M059J (cell line): ENCODE measurements around the gene ZNF385B. TPM values are rescaled to one million over a fixed set of nuclear protein-coding genes. Genes with fewer than 3 reads are reported as not detected.
A peak's percentile ranks its signal among the peaks of the same experiment; 100 is the strongest.
"Not testable (repeated sequence)": the region's sequence is repeated elsewhere in the genome, so short reads cannot be mapped to it uniquely, and the experiment has no call there.

Source experiments
- DNase-seq: peaks from one replicate; pipeline ENCODE4 v3.0.0-alpha.2; 2012; ENCODE audit warnings: low read depth
- total RNA-seq: library from RNA; depleted of rRNA; stranded (reverse); fragments of >200 nt; shearing (Covaris generic); gene quantifications from 2 replicates; pipeline ENCODE4 v1.2.3, GENCODE V29; 2014

Gene ZNF385B
- total RNA-seq, 1 experiment from 2014 or later, result 2.4 TPM

DNA sequence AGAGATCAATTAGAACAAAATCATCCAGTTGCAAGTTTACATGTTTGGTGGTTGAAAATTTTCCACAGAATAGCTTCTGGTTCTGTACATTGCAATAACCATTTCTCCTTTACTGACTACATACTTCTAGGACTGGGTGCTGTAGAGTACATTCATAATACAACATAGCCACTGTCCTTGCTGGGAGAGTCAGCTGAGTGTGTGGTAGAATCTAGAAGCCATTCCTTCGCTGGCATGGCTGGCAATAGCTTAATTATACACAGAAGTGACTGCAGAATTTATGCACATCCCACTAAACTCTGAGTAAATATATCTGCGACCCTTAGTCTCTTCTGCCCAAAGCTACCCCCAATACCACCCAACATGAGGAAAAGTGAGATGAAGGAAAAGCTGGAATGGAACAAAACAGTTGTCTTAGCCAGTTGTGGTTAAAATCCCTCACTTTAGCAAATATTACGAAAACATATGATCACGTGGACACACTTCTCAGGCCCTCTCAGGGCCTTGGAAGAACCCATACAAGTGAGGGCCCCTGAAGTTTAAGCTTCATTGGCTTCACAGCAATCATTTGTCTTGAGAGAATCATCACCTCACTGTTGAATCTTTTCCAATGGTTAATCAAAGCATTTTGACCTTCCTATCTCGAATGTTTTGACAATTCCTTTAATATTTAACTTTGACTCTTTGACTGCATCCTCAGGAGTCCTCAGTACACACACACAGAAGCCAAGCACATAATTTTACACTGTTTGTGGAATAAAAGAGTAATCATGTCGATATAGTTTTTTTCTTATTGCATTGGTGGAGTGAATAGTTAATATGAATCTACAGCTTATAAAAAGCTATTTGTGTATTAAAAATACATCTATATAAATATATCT lies 225.1 kb downstream of the ZNF385B start:
- no peak for DNase-seq

DNA sequence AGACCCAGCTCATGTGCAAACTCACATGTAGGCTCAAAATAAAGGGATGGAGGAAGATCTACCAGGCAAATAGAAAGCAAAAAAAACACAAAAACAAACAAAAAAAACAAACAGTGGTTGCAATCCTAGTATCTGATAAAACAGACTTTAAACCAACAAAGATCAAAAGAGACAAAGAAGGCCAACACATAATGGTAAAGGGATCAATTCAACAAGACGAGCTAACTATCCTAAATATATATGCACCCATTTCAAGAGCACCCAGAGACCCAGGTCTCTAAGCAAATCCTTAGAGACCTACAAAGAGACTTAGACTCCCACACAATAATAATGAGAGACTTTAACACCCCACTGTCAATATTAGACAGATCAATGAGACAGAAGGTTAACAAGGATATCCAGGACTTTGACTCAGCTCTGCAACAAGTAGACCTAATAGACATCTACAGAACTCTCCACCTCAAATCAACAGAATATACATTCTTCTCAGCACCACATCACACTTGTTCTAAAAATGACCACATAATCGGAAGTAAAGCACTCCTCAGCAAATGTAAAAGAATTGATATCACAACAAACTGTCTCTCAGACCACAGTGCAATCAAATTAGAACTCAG lies 229.5 kb downstream of the ZNF385B start:
- DNase-seq, result not testable (repeated sequence)

DNA sequence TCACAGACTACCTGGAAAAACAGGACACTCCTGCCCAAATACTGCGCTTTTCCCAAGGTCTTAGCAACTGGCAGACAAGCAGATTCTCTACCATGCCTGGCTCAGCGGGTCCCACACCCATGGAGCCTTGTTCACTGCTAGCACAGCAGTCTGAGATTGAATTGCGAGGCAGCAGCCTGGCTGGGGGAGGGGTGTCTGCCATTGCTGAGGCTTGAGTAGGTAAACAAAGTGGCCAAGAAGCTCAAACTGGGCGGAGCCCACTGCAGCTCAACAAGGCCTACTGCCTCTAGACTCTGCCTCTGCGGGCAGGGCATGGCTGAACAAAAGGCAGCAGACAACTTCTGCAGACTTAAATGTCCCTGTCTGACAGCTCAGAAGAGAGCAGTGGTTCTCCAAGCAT lies 231.6 kb downstream of the ZNF385B start:
- not testable (repeated sequence) for DNase-seq

DNA sequence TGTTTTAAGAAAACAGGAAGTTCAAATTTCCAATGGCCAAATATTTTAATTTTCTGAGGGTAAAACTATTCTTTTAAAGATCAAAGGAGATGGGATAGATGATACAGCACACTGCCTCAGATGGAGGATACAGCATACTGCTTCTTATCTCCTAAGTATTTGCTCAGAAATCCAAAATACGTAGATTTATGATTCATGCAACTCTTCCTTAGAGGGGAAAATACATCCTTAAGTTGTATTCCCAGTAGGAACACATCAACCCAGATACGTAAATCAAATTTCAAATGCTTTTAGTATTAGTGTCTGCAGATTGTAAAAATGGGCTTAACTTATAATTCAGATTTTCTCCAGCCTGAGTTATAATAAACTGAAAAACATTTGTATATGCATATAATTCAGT lies 235.2 kb downstream of the ZNF385B start:
- no peak for DNase-seq

DNA sequence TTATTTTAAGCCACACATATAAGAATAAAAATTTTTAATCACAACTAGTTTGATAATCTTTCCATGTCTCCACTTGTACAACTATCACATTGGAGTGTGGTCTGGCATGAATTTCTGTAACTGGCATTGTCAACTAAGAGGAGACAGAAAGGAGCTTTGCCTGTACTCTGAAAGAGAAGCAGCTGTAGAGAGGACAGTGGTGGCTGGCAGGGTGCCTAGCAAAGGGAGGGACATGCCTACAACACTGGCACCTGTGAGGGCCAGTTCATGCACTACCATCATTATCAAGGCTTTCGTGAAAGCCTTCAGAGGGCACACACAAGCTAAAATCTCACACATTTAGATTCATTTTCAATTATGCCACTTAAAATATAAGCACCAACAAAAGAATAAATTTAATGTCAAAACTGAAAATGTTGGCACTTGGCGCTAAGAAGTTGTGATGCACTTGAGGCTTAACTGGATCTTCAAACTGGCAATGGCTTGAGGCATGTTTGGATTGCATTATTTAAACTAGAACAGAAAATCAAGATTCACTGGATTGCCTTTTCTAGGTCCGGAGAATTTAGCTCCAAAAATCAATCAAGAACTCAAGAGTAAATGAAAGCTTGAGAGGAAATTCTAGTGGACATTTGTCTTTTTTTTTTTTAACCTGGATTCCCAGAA lies 238.6 kb downstream of the ZNF385B start:
- DNase-seq, result no peak

DNA sequence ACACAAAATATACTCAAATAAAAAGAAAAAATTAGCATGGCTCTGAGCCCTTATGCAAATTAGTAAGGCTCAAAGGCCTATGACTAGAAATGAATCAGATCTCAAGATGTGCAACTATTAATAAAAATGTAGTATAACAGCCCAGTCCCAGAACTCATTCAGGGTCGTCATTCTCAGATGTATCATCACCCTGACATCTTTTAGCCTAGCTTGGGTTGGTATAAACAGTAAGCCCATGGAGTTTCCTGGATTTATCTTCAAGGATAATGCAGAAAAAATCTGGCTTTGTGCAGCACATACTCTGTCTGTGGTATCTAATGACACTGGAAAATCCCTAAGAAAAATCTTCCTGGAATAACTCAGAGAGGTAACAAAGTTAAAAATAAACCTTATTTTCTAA lies 239.3 kb downstream of the ZNF385B start:
- DNase-seq, result no peak

DNA sequence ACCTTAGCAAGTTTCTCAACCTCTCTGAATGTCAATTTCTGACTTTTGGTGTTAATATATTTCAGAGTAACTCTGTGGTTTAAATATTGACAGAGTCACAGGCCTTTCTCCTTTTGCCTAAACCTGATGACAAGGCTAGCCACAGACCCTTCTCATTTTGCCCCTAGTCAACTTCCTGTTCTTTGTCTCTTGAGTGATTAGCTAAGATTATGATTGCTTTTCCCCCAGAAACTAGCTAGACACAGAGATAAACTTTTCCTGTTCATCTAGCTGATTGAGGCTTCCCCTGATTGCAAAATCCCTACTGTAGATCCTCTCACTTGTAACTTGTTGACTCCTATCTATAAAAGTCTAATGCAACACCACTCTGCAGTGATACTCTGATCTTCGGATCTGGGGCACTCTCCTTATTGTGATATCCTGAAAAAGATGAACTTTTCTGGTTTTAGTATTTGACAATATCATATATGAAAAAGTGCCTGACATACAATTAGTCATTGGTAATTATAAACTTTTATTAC lies 241.4 kb downstream of the ZNF385B start:
- DNase-seq, result no peak

DNA sequence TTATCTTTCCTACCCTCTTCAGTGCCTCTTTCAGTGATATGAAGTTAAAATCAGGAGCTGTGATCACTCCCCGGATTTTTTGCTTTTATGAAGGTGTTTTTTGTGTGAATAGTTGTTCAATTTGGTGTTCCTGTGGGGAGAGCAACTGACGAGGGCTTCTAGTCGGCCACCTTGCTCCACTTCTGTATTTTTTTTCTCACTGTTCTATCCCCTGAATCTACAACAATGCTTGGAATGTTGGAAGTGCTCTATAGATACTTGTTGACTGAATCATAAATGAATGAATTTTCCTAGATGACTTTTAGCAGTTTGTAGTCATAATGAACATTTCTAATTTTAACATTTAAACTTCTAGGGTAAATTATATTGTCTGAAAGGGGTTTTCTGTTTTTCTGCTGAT lies 247.3 kb downstream of the ZNF385B start:
- DNase-seq, result no peak

DNA sequence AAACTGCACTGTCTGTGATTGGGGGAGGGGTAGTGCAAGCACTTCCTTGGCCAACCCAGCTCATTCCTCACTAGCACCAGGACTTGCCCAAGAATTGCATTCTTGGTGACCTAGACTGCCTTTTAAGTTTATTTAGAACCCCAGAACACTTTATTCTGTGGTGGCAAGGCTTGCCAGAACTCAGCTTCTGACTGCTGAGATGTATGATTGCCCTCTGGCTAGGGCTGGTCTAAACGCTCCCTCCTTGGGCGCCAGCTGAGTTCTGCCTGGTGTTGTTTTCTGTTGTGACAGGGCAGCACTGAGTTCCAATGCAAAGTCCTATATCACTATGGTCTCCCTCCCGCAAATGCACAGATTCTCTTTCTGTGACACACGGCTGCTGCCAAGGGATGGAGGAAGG lies 247.7 kb downstream of the ZNF385B start:
- peak; percentile 55 for DNase-seq

DNA sequence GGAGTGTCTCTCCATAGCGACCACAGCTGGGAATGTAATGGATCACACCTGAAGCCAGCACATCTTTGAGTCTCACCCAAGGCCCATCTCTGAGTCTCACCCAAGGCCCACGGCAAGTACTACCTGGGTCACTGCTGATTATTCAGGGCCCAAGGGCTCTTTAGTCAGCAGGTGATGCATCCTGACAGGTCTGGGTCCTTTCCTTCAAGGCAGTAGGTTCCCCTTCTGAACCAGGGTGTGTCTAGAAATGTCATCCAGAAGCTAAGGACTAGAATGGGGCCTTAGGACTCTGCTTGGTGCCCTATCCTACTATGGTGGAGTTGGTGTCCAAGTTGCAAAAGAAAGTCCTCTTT lies 248.1 kb downstream of the ZNF385B start:
- no peak for DNase-seq

DNA sequence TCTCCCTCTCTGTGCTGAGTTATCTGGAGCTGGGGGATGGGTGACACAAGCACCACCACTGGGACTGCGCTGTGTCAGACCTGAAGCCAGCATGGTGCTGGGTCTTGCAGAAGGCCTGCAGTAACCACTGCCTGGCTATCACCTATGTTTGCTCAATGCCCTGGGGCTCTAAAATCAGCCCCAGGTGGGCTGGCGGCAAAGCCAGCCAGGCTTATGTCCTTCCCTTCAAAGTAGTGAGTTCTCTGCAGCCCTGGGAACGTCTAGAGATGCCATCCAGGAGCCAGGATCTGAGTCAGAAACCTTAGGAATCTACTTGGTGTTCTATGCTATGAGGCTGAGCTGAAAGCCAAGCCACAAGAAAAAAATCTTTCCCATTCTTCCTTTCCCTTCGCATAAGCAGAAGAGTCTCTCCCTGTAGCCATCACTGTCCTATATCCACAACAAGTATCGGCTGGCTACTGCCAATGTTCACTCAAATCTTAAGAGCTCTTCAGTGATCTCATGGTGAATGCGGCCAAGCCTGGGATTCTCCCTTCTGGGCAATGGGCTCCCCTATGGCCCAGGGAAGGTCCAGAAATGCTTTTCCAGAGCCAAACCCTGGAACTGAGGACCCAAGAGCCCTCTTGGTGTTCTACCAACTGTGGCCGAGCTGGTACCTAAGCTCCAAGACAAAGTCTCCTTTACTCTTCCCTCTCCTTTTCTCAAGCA lies 248.7 kb downstream of the ZNF385B start:
- DNase-seq, result no peak

DNA sequence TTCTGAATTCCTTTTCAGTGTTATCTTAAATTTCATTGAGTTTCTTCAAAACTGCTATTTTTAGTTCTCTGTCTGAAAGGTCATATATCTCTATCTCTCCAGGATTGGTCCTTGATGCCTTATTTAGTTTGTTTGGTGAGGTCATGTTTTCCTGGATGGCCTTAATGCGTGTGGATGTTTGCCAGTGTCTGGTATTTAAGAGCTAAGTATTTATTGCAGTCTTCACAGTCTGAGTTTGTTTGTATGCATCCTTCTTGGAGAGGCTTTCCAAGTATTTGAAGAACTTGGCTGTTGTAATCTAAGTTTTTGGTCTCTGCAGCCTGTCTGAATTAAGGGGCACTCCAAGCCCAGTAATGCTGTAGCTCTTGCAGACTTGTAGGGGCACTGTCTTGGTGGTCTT lies 249.3 kb downstream of the ZNF385B start:
- DNase-seq, result peak; percentile 19

DNA sequence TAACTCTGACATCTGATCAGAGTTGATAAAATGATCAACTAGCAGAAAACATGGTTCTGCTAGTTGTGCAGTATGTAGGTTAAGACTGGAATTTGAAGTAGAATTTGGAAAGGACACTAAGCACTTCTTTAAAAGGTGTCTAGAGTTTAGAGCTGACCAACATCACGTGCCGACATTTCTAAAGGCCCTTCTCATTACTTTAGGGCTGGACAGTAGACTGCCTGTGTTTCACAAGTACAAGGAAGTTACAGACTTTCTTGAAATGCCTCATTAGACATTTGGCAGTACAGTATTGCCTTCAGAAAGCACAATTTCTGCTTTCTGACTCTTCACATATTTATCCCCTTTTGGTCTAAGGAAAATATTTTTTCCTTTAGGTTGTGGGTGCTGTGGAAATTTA lies 255.3 kb downstream of the ZNF385B start:
- DNase-seq, result no peak

DNA sequence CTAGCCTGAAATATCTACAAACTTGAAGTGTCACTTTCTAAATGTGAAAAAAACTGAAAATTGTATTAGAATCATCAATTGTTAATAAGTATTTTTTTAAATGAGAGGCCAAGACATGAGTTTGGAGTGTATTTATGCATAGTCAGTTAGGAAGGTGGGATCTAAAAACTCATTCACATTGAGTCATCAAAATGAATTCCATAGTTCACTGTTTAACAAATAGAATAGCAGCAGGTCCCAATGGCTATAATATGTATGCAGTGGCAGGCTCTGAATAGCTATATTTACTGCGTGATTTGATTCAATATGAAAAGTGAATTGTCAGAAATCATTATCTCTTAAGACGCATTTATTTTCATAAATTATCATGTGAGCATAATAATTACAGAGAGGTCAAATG lies 256.1 kb downstream of the ZNF385B start:
- no peak for DNase-seq

DNA sequence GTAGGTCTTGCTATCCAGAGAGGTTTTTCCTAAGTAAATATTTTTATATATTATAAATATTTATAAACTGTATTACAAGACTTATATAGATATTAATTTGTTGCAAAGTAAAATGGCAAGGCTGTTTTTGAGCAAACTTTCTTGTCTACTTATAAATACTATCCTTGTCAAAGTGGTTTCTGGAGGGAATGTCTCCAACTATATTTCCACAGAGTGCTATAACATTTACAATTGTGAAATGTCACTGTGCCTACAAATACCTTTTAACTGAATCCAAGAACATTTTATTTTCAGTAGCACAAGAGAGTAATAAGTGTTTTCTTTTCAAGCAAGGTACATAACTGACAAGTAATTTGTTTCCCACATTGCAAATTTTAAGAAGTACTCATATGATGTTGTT lies 256.8 kb downstream of the ZNF385B start:
- DNase-seq, result no peak

DNA sequence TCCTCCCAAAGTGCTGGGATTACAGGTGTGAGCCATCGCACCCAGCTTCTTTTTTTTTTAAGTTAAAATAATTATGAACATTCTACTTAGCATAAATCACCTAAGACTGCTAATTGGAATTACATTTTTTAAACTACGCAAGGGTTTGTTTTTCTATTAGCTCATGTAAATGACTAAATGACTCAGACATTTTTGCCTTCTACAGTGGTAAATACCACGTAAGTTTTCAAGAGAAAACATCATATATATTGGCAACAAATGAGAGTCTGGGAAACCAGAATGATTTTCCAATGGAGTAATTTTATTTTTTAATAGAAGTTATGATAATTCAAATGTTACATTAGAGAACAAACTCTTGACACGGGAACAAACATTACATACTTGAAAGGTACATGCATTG lies 259.0 kb downstream of the ZNF385B start:
- no peak for DNase-seq

DNA sequence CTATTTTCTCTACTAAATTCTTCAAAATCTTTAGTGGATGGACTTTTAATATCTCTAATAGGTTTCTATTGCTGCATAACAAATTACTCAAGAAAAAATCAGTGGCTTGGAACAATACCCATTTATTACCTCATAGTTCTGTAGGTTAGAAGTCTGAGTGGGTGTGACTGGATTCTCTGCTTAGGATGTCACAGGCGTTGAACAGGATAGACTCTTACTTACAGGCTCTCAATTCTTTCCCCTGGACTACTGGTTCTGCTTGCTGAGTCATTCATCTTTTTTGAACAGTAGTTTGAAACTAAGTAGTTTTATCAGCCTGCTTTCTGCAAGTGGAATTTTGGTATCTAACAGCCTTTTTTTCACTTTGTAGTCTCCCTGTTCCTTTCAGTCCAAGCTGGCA lies 265.4 kb downstream of the ZNF385B start:
- peak; percentile 48 for DNase-seq

DNA sequence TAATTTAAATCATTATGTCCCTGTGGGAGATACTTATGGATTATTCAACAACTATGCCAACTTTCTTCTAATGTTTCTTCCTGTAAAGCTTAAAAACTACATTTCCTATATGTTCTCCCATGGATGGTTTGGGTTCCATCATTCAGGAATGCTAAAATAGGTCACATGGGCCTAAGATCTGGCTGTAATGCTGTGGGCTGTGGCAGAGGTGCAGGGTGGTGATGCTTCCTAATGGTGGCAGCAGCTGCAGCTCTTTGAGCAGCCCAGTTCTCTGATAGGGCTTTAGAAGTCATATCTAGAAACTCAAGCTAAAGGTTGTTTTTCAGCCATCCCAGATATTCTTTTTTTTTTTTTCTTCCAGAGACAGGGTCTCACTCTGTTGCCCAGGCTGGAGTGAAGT lies 266.1 kb downstream of the ZNF385B start:
- DNase-seq, result no peak

DNA sequence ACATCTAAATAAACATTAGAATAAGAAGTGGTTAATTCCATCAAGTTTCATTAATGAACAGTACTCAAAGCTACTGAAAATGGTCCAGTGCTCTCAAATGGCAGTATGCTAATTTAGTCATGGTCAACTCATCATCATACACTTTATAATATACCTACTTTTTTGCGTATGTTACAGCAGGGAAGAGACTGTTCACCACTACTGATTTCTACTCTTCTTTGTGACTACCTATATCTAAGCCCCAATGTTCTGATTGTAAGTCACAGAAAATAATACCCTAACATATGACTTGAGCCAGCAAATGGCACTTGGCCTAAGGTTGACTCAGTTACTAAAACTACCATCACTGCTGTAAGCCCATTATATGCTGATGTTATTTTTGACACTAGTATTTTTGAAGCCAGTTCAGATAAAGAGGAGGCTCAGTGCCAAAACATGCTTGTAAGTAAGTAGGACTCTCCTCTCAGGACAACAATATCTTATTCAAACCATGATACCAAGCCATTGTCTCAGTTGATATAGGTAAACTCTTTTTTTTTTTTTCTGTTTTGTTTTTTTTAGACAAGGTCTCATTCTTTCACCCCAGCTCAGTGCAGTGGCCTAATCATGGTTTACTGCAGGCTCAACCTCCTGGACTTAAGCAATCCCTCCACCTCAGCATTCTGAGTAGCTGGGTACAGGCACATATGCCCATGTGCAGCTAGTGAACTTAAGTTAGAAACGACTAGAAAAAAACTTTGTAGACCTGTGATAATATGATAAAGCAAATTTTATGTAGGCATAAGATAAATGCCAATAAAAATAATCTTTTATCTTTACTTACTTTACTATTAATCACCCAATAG lies 266.9 kb downstream of the ZNF385B start:
- DNase-seq, result no peak

DNA sequence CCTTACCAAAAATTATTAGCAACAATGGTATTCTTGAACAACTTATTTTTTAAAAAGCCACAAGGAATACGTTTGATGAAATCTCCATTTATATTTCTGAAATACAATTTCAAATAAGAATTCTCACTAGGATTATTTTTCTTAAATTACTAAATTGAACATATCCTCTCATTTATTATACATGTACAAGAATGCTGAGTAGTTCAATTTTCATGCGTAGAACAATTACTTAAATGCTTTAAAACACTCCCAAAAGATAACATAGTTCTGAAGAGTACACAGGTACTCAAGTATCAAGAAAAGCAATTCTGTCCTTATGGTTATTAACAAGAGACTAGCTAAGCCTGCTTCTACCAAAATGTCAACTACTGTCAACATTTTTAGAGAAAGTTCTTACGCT lies 268.1 kb downstream of the ZNF385B start:
- no peak for DNase-seq
